Measurements from ENCODE around the gene ADAD2. TPM values are rescaled to one million over a fixed set of nuclear protein-coding genes. Genes with fewer than 3 reads are reported as not detected.

ADAD2 gene
- total RNA-seq, 1 donor from 2014 or later = not detected

GRCh38 chr16:84186685-84187437 lies 4.1 kb upstream of the ADAD2 start, which contains the start of gene TAF1C:
TAF1C (minus strand) TSS chr16:84187057; CDS start chr16:84184988, 2,069 bp downstream.
- peak within 1 kb of the TSS; percentile 94 for H3K4me3 Mint-ChIP-seq (ENCODE audit: unreplicated experiment)
- H3K36me3 Mint-ChIP-seq (ENCODE audit: unreplicated experiment) = no peaks in the 10 kb centered on the region
- DNase-seq = peak; percentile 90
- peaks cover 3% of the 10 kb centered on the region for H3K9me3 Mint-ChIP-seq (ENCODE audit: unreplicated experiment)
- peak within 1 kb of the TSS; percentile 81 for H3K27ac Mint-ChIP-seq (ENCODE audit: unreplicated experiment)
- peaks cover 14% of the 10 kb centered on the region for H3K4me1 Mint-ChIP-seq (ENCODE audit: low read depth, unreplicated experiment)
- TF ChIP-seq, protein P1, sequence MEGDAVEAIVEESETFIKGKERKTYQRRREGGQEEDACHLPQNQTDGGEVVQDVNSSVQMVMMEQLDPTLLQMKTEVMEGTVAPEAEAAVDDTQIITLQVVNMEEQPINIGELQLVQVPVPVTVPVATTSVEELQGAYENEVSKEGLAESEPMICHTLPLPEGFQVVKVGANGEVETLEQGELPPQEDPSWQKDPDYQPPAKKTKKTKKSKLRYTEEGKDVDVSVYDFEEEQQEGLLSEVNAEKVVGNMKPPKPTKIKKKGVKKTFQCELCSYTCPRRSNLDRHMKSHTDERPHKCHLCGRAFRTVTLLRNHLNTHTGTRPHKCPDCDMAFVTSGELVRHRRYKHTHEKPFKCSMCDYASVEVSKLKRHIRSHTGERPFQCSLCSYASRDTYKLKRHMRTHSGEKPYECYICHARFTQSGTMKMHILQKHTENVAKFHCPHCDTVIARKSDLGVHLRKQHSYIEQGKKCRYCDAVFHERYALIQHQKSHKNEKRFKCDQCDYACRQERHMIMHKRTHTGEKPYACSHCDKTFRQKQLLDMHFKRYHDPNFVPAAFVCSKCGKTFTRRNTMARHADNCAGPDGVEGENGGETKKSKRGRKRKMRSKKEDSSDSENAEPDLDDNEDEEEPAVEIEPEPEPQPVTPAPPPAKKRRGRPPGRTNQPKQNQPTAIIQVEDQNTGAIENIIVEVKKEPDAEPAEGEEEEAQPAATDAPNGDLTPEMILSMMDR (IDR thresholded peaks at IDR 0.05; ENCODE audit: partially characterized antibody, unreplicated experiment) = peak; percentile 88
- no peaks in the 10 kb centered on the region for H3K27me3 Mint-ChIP-seq (ENCODE audit: unreplicated experiment)

- Mint-ChIP-seq H3K27ac (ENCODE audit: unreplicated experiment) (no peak overlapping the region), H3K4me3 (ENCODE audit: unreplicated experiment) (no peak overlapping the region), H3K36me3 (ENCODE audit: unreplicated experiment) (no peaks in the 10 kb centered on the region), H3K27me3 (ENCODE audit: unreplicated experiment) (peaks cover 10% of the 10 kb centered on the region), H3K9me3 (ENCODE audit: unreplicated experiment) (peaks cover 10% of the 10 kb centered on the region), H3K4me1 (ENCODE audit: low read depth, unreplicated experiment) (peaks cover 16% of the 10 kb centered on the region)
- DNase-seq = no peak
- TF ChIP-seq, protein P1 (IDR thresholded peaks at IDR 0.05; ENCODE audit: partially characterized antibody, unreplicated experiment) = no peak
These were observed 509 bp downstream of the ADAD2 start for GRCh38 chr16:84191466-84191865.

DNA sequence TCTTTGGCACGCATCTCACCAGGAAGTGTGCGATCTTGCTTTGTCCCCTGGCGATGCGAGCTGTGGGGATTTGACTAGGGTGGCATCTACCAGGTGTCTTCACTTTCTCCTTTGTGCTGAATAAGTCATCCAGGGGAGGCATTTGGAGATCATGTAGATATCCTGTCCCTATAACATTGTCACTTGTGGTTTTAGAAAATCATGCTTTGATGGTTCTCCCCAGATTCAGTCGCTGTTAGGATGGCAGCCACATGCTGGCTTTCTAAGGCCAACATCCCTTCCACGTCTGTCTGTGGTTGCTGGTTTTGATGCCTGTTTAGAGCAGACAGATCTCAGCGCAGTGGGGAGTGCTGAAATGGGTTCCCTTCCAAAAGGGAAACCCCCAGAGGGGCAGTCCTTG lies 2.5 kb downstream of the ADAD2 start:
- H3K36me3 Mint-ChIP-seq (ENCODE audit: unreplicated experiment) = no peaks in the 10 kb centered on the region
- no peak for DNase-seq
- H3K27me3 Mint-ChIP-seq (ENCODE audit: unreplicated experiment) = peaks cover 10% of the 10 kb centered on the region
- TF ChIP-seq, protein P1 (IDR thresholded peaks at IDR 0.05; ENCODE audit: partially characterized antibody, unreplicated experiment) = no peak
- H3K4me1 Mint-ChIP-seq (ENCODE audit: low read depth, unreplicated experiment) = peaks cover 20% of the 10 kb centered on the region
- H3K4me3 Mint-ChIP-seq (ENCODE audit: unreplicated experiment) = no peak overlapping the region
- H3K9me3 Mint-ChIP-seq (ENCODE audit: unreplicated experiment) = peaks cover 13% of the 10 kb centered on the region
- H3K27ac Mint-ChIP-seq (ENCODE audit: unreplicated experiment) = peak overlapping the region; percentile 38

GRCh38 chr16:84194018-84194417 lies 3.1 kb downstream of the ADAD2 start:
- DNase-seq = no peak
- H3K36me3 Mint-ChIP-seq (ENCODE audit: unreplicated experiment) = no peaks in the 10 kb centered on the region
- H3K4me3 Mint-ChIP-seq (ENCODE audit: unreplicated experiment) = peak overlapping the region; percentile 9
- H3K27me3 Mint-ChIP-seq (ENCODE audit: unreplicated experiment) = peaks cover 11% of the 10 kb centered on the region
- H3K27ac Mint-ChIP-seq (ENCODE audit: unreplicated experiment) = peak overlapping the region; percentile 38
- TF ChIP-seq, protein P1 (IDR thresholded peaks at IDR 0.05; ENCODE audit: partially characterized antibody, unreplicated experiment) = no peak
- H3K9me3 Mint-ChIP-seq (ENCODE audit: unreplicated experiment) = peaks cover 15% of the 10 kb centered on the region
- H3K4me1 Mint-ChIP-seq (ENCODE audit: low read depth, unreplicated experiment) = peaks cover 25% of the 10 kb centered on the region

Data from glutamatergic neuron (in vitro differentiated cells).